Measurements from ENCODE around the gene SYNJ2.
A peak's percentile ranks its signal among the peaks of the same experiment; 100 is the strongest.

The SYNJ2 gene

DNA sequence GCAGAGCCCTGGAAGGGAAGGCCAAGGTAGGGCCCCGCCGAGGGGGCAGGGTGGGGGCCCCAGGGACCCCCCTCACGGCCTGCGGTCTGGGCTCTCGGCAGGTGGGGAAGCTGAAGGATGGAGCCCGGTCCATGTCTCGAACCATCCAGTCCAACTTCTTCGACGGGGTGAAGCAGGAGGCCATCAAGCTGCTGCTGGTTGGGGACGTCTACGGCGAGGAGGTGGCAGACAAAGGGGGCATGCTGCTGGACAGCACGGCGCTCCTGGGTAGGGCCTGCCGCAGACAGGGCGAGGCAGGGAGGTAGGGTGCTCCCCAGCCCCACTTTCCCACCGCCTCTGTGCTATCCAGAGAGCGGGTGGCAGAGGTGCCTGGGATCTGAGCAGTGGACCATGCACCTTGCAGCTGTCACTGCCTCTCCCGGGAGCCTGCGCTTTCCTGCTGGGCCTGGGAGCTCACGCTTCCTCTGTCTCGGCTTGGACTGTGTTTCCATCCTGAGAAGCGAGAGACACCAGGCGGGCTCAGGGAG lies 83.1 kb downstream of the SYNJ2 start:
- DNase-seq: no peak

DNA sequence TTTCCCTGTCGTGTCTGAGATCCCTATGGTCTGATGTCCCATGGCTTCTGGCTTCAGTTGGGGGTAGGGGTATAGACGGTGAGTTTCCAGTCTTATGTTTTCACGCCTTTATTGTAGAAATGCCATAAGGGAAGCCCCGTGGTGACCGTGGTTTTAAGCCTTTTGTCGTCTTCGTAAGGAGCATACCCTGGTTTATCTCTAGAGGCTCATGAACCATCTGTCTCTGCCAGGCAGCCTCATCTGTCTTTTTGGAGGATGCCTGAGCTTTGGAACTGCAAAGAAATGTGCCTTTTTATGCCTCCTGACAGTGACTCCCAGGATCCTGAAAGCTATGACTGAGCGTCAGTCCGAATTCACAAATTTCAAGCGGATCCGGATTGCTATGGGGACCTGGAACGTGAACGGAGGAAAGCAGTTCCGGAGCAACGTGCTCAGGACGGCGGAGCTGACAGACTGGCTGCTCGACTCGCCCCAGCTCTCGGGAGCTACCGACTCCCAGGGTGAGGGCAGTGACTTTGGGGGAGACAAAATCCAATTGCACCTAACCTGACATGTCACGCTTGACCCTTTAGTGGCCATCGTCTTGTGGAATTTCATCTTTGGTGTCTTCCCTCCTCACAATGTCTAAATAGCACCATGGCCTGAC lies 84.6 kb downstream of the SYNJ2 start:
- no peak for DNase-seq

DNA sequence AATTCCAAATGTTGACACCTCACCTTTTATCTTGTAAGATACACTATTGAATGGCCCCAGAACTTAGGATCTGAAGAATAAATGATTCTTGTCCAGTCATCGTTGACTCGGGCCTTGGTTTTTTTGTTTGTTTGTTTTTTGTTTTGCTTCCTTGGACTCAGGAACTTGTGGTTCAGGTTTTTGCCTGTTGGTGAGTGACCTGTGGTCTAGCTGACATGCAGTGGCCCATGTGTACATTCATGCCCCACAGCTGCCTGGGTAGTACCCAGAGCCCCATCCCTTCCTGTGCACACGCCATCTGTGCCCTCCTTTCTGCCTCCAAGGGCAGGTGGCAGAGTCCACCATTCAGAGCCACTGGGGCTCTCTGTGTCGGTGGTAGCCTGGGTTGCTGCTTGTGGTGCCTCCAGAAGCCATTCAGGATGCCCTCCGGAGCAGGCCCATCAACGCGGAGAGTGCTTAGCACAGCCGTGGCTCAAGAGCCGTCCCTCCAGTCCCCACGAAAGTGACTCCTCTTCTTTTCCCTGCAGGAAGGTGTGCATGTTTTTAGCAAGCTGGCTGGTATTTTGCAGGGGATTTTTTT lies 85.9 kb downstream of the SYNJ2 start:
- no peak for DNase-seq

DNA sequence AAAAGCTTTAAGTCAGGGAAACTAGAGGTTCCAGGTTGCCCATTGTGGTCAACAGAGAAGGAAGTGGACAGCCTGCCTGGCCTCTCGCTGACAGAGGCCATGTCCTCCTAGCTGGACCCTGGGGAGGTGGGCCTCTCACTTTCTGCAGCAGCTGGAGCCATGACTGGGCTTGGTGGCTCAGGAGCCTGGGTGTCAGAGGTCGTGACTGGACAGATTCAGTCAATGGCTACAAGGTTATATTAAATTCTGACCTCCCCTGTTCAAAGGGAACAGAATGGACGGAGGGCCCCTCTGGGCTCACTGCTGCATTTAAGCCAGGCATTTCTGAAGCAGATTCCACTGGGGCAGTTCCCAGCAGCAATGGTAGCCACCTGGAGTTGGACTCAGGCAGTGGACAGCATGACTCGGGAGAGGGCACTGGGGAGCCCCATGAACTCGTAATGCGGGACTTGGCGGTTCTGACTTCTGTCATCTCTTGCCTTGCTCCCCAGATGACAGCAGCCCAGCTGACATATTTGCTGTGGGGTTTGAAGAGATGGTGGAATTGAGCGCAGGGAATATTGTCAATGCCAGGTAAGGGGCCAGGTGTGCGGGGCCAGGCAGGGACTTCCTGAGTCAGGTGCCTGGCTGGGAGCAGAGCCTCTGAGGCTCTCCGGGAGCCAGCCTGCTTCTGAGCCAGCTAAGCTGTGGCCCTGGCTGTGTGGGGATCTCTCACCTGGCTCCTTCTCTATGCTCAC lies 86.7 kb downstream of the SYNJ2 start:
- DNase-seq: no peak

DNA sequence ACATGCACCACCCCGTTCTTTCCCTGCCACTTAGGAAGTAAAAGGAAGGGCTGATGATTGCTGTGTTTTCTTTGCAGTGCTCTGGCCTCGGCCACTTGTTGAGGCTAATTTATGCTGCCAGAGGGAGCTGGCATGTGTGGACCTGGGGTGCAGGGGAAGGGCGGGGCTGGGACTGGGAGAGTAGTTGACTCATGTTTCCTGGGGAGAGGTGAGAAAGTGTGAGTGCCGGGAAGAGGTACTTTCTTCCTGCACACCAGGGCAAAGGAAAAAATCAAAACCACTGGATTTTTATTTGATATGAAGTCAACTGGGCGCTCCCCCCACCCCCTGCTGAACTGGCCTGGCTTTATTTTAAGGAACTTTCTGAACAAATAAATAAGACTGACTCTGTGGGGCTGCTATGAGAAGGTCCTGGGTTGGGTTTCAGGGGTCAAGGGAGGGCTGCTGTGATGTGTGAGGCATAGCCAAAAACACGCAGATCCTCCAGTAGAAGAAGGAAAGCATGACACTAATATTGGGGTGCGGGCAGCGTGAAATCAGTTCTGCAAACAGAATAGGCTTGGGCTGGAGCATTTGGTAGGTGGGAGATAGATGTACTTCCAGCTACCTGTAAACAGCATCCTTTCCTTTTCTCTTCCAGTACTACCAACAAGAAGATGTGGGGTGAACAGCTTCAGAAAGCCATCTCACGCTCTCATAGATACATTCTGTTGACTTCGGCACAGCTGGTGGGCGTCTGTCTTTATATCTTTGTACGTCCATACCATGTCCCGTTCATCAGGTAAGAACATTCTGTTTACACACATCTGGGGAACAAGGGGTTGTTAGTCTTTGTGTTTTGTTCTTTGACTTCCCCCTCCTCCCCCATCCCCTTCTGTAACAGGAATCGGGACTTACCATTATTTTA lies 87.5 kb downstream of the SYNJ2 start:
- no peak for DNase-seq

DNA sequence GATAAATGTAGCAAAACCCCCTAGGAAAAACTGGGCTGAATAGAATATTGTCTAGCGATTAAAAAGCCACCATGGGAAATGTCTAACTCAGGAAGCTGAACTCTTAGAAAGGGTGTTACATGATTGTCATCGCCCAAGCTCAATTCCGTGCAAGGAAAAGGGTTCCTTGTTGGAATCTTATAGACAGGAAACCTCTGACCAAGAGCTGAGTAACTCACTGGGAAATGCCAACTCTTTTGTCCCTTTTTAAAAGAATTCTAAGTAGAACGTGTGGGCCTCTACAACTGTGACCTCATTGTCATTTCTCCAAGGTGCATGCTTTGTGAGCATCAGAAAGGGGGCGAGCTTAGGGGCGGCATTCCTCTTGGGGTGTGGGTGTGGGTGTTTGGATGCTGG lies 88.1 kb downstream of the SYNJ2 start:
- DNase-seq: no peak

DNA sequence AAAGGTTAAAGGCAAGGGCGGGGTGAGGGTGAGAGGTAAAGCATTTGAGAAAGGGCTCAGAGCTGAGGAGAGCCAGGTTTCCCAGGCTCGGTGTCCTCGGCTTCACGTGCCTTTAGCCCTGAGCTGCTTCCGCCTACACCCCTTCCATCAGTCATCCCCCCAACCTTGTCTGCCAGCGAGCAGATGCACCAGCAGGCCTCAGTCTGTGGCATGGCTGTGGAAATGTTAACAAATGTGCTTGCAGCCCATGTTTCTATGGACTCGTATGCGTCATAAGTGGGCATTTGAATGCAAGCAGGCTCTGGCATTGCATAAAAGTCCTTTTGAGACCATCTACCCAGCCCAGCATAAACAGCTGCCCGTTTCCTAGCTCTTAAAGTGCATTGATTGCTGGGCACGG lies 88.8 kb downstream of the SYNJ2 start:
- no peak for DNase-seq

DNA sequence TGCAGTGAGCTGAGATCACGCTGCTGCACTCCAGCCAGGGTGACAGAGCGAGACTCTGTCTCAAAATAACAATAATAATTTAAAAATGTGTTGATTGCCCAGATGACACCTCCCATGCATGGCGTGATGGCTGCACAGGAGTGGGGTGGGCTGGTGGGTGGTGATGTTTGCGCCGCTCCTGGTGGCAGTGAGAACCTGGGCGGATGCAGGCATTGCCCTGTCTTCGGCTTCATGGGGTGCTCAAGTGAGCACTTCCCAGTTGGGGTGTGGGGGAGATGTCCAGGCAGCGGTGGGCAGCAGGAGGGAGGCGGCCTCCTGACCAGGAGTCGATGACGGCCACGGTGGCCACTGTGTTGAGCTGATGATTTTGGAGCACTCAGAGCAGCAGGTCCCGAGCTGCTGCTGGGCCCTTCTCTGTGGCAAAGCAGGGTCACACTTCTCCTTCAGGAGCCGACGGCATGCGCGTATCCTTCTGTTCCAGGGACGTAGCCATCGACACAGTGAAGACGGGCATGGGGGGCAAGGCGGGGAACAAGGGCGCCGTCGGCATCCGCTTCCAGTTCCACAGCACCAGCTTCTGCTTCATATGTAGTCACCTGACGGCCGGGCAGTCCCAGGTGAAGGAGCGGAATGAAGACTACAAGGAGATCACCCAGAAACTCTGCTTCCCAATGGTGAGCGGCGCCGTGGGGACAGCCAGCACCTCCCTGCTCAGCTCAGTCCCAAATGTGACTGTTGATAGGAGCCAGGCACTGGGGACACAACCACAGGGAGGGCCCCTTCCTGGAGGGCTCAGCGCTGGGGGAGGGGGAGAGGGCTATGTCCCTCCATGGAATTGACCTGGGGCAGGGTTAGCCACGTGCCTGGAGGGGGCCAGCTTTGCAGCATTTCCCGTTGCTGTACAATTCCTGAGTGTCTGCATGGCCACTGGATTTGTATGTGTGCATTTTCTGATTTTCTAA lies 89.7 kb downstream of the SYNJ2 start:
- DNase-seq: no peak

DNA sequence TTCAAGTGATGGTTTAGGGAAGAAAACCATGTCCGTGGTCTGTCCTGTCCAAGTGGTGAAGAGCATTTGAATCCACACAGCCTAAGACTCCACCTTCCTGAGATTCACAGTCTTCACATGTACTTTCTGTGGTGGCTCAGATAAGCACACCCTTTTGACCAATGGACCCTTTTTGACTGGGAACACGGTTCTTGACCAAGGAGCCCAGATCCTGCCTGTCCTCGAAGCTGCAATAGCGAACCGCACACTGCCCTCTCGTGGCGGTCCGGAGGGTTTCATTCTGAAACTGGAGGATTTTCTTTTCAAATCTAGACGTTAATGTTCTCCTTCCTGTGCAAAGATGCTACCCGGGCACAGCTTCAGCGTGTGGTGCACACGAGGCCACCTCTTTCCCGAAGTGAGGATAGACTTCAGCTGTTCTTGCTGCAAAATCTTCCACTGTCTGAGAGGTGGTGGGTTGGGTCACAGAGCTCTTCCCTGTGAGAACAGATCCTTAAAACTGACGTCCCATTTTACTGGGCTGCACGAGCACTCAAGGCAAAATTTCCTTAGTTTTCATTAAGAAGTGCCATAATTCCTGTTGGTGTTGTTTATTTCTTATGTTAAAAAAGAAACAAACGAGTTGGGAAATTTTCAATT lies 90.5 kb downstream of the SYNJ2 start:
- DNase-seq: peak; percentile 21

DNA sequence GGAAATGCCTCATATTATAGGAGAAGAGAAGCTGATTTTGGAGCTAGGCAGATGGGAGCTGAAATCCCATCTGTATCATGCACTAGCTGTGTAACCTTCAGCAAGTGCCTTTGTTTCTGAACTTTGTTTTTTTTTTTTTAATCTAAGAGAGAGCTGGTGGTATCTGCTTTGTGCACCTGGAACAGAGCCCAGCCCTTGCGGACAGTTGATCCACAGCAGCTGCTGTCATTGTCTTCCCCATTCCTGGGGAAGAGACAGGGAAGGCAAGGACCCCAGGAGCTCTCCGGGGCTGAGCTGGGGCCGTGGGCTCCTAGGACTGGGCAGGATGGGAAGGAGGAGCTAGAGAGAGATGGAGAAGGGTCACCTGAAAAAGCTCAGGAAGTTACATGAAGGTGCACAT lies 92.1 kb downstream of the SYNJ2 start:
- DNase-seq: no peak

DNA sequence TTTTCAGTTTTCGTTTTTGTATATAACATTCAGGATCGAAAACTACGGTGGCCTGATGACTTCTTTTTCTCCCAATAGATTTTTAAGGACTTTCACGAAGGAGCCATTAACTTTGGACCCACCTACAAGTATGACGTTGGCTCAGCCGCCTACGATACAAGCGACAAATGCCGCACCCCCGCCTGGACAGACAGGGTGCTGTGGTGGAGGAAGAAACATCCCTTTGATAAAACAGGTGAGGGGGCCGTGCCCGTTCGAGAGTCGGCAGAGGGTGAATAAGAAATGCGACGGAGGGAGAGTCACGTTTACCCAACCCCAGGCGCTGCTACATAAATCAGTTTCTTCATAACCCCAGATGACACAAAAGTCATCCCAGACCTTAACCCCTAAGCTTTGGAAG lies 94.9 kb downstream of the SYNJ2 start:
- DNase-seq: no peak

DNA sequence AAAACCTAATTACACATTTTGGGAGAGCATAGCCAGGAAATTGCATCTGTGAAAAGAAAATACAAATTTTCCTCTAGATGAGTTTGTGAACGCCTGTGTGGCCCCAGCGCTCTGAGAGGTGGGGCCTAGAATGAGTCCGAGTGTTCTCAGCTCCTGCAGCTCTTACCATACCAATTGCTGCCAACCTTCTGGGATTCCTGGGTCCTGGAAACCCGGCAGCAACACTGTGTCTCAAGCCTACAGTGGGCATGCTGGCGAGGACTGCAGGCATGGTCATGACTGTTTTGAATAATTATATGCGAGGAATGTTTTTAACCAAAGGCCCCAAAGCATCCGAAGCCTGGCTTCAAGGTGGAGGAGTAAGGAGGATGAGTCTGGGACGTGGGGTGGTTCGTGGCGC lies 96.0 kb downstream of the SYNJ2 start:
- no peak for DNase-seq

DNA sequence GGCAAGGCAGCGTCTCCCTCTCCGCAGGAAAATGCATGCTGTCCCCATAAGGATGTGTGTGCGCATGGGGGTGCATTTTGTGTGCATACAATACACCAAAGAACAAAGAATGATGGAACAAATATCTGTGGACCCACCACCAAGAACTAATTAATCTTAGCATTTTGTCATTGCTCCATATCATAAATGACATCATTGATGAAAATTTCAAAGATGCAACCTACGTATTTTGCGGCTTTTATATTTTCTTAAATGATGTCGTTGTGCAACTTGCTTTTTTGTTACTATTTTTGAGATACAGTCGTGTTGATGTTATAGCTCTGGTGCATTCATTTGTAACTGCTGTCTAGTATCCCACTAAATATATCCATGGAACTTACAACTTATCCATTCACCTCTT lies 96.7 kb downstream of the SYNJ2 start:
- DNase-seq: no peak

DNA sequence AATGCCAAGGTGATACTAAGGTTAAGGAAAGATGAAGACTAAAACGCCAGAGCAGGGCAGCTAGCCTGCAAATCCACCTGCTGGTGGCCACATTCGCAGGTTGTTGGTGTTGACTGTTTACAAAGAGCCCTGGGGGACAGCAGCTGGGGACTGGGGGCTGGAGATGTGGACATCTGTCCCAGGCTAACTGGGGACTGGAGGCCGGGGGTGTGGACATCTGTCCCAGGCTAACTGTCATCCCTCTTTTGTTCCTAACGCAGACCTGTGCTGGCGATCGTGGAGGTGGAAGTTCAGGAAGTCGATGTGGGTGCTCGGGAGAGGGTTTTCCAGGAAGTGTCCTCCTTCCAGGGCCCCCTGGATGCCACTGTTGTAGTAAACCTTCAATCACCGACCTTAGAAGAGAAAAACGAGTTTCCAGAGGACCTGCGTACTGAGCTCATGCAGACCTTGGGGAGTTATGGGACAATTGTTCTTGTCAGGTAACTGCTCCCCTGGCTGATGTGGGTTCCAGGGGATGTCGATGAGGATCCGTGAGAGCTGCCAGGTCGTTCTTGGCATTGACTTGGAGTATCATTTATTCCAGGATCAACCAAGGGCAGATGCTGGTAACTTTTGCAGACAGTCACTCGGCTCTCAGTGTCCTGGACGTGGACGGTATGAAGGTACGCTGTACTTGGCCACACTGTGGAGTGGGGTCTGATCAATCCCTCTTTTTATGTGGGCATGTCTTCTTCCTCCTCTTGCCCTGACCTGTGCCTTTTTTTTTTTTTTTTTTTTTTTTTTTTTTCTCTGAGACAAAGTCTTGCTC lies 99.4 kb downstream of the SYNJ2 start:
- no peak for DNase-seq

DNA sequence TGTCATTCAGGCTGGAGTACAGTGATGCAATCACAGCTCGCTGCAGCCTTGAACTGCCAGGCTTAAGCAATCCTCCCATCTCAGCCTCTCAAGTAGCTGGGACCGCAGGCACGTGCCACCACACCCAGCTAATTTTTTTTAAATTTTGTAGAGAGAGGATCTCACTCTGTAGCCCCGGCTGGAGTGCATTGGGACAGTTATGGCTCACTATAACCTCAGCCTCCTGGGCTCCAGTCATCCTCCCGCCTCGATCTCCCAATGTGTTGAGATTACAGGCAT lies 99.9 kb downstream of the SYNJ2 start:
- DNase-seq: no peak

DNA sequence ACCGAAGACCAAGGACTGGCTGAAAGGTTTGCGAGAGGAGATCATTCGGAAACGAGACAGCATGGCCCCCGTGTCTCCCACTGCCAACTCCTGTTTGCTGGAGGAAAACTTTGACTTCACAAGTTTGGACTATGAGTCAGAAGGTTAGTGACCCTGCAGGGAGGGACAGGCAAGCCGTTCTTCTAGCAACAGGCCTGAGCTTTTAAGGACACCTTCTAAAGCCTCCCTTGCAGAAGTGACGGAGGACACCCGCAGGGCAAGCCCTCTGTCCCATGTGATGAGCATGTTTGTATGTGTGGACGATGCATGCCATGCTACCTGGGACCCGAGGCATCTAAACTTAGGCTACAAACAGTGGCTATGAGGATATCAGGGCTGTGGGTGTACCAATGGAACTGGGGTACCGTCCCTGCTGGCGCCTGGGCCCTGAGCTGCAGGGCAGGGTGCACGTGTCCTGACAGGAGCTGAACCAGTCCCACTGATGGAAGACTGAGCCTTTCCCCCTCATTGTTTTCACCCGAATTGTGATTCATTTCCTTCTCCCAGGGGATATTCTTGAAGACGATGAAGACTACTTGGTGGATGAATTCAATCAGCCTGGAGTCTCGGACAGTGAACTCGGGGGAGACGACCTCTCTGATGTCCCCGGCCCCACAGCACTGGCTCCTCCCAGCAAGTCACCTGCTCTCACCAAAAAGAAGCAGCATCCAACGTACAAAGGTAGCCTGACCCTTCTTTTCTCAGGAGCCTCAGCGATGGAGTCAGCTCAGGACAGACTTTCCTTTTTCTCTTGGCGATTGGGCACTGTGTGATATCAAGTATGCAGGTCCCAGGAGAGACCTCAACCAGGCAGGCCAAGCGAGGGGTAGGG lies 102.0 kb downstream of the SYNJ2 start:
- DNase-seq: no peak

DNA sequence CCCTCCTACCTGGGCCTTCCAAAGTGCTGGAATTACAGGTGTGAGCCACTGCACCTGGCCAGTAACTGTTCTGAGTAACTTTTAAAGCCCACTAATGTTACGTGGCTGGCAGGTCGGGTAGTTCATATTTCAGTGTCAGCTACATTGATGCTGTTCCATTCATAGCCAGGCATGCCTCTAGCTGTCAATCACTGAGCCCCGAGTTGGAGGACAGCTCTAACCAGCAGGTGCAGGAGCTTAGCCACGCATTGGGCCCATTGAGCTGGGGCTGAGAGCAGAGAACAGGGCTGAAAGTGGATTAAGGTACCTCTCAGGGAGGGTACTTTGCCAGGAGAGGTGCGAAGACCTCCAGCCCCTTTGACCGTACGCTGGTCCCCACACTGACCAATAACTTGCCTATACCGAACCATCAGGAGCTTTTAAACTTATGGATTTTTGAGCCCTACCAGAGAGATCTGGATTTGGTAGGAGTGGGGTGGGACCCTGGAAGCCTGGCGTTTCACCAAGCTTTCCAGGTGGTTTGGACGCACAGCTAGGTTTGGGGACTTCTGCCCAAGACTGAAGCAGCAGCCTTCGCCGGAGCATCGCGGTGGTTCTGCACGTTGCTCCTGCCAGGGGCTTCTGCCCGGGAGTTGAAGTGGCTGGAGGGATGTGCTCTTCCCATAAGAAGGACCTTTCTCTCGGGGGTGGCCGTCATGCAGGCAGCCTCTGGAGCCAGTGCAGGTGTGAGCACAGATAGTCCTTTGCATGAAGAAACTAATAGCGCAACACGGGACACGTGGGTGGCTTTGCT lies 103.8 kb downstream of the SYNJ2 start:
- no peak for DNase-seq

DNA sequence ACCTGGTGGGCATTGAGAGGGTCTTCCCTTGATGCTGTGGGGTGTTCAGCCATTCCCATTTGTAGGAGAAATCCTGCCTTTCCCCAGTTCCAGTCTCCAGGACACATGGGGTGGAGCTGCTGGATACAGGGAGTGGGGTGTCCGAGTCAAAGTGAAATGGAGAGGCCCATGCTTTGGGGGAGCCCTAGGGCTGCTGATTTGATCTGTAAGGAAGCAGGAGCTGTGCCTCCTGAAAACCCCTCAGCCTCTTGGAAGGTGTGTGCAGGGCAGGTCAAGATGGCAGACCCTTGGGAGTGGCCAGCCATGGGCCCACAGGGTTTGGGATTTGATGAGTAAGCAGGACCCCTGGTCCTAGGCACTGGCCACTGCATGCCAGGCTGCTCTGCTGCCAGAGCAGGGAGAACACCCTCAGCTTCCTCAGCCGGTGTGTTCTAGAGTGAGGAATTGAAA lies 104.4 kb downstream of the SYNJ2 start:
- no peak for DNase-seq
